ENCODE results near the gene MADCAM1.

Gene MADCAM1

DNA sequence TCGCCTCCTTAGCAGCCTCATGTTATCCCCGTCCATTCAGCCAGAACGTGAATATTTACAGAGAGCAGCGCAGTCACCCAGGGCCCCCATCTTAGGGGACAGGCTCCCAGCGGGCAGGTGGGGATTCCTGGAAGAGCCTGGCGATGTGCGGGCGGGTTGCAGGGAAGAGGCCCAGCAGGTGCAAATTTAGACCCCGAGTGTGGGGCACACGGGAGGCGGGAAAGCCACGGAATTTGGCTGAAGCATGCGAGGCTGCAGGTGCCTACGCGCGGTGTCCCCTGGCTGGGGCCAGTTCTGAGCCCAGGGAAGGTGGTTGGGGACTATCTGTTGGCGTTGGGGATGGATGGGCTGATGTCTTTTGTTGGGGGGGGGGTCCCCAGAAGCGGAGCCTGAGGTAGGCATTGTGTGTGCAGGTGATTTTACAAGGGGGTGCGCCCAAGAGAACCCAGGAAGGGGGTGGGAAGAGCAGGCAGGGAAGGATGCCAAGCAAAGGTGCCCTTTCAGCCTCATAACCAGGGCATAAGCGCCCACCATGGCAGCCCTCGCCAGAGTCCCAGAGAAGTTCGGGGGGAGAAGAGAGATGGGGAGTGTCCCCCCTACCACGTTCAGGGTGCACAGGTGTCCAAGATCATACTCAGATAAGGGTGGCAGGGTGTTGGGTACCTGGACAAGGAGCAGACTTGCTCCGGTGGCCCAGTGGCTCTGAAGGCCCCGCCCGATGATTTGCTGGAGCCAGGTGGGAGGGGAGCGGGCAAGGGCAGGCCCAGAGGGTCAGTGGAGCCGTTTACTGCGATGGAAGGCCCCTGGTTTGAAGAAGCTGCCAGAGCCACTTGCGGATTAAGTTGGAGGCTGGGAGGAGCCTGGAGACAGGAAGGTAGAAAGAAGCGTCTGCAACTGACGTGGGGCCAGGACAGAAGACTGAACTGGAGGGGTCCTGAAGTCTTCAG is 12.2 kb downstream of the MADCAM1 start:
- no peak for DNase-seq

DNA sequence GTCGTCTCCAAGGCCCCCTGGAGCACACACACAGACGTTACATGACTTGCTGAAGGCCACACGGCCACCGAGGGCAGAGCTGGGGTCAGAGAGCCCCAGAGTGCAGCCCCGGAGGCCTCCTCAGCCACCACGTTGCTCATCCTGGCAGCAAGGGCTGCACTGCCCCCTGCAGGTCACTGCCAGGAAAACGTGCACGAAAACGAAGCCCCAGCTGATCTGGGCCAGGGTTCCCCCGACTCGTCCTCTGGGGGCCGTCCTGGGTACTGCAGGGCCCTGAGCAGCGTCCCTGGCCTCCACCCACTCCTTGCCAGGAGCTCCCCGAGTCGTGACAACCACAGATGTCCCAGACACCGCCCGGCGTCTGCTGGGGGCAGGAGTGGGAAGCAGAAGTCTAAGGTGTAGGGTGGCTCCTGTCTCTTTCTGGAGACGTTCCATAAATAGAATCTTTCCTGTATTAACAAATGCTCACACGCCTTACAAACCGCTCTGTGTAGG is 14.4 kb downstream of the MADCAM1 start:
- DNase-seq: peak in 1 of 2 experiments; percentile 45

- no peak for DNase-seq
These were observed 15.0 kb downstream of the MADCAM1 start for GRCh38 chr19:511101-511851.

GRCh38 chr19:512547-513365 is 16.5 kb downstream of the MADCAM1 start:
- DNase-seq: no peak

DNA sequence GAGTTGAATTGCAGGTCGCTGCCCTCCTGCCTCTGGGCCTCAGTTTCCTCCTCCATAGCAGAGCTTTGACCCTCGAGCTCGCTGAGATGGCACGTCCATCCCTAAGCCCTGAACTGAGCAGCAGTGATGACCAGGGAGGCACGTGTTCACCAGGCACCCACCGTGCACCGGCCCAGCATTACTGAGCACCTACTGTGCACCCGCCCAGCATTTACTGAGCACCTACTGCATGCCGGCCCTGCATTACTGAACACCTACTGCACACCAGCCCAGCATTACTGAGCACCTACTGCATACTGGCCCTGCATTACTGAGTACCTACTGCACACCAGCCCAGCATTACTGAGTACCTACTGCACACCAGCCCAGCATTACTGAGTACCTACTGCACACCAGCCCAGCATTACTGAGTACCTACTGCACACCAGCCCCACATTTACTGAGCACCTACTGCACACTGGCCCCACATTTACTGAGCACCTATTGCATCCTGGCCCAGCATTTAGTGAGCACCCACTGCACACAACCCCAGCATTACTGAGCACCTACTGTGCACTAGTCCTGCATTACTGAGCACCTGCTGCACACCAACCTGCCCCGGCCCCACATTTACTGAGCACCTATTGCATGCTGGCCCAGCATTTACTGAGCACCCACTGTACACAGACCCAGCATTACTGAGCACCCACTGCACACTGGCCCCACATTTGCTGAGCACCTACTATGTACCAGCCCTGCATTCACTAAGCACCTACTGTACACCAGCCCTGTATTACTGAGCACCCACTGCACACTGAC is 17.3 kb downstream of the MADCAM1 start:
- DNase-seq: no peak

DNA sequence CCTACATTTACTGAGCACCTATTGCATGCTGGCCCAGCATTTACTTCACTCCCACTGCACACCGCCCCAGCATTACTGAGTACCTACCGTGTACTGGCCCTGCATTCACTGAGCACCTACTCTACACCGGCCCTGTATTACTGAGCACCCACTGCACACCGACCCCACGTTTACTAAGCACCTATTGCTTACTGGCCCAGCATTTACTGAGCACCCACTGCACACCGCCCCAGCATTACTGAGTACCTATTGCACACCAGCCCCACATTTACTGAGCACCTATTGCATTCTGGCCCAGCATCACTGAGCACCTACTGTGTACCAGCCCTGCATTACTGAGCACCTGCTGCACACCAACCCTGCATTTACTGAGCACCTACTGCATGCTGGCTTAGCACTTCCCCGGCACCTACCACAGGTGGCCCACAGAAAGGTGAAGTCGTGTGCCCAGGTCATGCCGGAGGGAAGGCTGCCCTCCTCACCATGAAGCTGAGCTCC is 17.9 kb downstream of the MADCAM1 start:
- DNase-seq: no peak

- DNase-seq: no peak
These were observed 21.7 kb downstream of the MADCAM1 start for GRCh38 chr19:517721-518597.

- no peak for DNase-seq
These were observed 22.4 kb downstream of the MADCAM1 start for GRCh38 chr19:518598-519231.

- DNase-seq: no peak
These were observed 23.2 kb downstream of the MADCAM1 start for GRCh38 chr19:519449-519865.

DNA sequence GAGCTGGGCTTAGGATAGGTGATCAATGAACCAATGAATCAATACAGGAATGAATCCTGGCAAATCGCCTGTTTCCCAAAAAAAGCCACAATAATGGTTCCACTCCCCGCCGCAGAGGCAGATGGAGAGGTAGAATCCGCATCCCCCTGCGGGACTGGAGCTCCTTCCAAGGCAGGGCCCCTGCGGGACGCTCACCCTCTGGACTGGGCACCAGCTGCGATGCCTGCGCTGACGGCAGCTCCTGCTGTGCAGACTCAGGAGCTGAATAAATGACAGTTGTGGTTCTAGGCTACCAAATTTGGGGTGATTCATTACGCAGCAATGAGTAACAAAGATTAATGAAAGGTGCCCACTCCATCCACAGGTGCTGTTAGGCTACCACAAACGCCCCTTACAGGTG is 26.4 kb downstream of the MADCAM1 start:
- no peak for DNase-seq

DNA sequence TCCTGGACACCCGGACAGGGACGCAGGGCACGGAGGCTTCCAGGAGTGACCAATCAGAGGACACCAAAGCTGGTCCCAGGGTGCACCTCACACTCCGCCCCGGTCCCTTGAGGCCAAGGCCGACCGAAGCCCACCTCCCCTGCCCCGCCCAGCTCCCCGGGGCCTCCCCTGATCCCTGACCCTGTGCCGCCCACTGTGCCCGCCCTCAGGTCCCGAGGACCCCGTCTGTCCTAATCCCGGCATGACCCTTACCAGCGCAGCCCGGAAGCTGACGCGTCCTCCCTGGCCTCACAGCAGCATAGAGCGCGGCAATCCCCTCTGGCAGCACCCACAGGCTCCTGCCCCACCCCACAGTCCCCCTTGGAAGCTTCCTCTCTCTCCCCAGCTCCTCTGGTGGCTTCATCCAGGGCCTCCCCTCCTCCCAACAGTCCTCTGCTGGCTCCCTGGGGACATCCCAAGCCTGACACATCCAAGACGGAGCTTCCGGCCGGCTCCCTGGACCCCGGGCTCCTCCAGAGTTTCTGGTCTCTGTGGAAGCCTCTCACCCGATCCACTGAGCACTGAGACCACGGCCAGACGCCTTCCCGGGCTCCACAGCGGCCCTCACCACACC is 27.9 kb downstream of the MADCAM1 start:
- DNase-seq: no peak

DNA sequence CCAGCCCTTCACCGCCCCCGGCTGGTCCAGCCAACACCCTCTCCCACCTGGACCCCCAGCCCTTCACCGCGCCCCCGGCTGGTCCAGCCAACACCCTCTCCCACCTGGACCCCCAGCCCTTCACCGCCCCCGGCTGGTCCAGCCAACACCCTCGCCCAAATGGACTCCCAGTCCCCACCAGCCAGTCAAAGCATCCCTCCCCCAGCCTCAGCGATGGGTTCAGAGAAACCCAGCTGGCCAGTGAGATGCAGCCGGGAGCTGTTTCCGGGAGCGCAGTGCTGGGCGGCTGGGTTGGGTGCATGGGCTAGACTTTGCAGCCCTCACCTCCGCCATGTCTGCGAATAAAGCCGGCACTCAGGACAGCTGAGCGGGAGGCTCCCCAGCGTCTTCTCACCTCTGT is 28.7 kb downstream of the MADCAM1 start:
- DNase-seq: no peak

GRCh38 chr19:525857-526419 is 29.7 kb downstream of the MADCAM1 start:
- DNase-seq: no peak

DNA sequence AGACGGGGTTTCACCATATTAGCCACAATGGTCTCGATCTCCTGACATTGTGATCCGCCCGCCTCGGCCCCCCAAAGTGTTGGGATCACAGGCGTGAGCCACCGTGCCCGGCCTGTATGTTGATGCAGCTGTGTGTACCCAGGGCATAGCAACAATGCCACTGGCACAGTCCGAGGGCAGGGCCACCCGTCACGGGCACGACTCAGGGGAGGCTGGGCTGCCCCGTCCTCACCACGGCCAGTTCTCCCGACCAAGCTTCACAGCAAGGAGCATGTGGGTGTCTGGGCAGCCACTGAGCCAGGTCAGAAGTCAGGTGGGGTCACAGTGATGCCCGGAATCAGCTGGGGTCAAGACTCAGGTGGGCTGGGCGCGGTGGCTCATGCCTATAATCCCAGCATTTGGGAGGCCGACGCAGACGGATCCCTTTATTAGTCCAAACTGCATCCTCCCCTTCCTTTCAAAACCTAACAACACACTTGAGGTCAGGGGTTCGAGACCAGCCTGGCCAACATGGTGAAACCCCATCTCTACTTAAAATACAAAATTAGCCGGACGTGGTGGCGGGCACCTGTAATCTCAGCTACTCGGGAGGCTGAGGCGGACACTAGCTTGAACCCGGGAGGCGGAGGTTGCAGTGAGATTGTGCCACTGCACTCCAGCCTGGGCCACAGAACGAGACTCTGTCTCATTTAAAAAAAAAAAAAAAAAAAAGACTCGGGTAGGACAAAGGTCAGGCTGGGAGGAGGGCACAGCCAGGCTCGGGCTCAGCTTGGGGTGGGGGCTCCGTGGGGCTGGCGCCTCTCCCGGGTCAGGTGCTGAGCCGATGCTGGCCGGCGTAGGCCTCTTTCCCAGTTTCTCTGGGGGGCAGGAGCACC is 34.1 kb downstream of the MADCAM1 start:
- no peak for DNase-seq

DNA sequence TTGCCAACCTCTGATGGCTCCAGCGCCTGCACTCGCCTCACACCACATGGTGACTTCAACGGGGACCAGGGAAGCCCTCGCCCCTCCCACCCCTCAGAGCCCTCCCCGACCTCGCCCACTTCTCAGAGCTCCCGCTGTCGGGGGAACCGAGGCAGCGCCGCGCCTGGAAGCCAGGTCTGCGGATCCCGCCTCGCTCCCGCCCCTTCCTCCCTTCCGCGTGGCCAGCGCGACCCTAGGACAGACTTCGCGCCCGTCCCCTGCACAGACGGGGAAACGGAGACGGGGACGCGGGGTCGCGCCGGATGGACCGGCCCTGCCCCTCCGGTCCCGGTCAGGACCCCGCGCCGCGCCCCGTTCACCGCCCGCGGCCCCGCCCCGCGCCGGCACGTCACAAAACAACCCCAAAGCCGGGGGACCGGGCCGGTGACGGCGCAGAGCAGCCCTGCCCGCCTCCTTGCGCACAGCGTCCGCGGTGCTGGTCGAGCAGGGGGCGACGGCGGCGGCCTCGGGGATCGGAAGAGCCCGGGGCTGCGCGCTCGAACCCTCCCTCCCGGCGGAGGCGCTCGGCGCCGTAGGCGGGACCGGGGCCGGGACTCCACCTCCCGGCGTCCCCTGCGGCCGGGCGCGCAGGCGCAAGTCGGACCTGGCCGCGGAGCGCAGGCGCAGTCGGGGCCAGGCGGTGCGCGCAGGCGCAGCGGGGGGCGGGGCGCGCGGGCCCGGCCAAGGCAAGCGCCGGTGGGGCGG is 34.9 kb downstream of the MADCAM1 start:
- DNase-seq: peak; percentile 68 to 77

- no peak for DNase-seq
These were observed 35.7 kb downstream of the MADCAM1 start, which contains the start of gene CDC34 for GRCh38 chr19:531753-532560. Gene CDC34 (plus strand): TSS chr19:531760. CDS start chr19:531932, 172 bp downstream.
